Measurements from ENCODE around the gene SPEG. TPM values are rescaled to one million over a fixed set of nuclear protein-coding genes. Genes with fewer than 3 reads are reported as not detected.

Gene SPEG
- total RNA-seq, 1 experiment from 2014 or later, result 16.7 TPM

DNA sequence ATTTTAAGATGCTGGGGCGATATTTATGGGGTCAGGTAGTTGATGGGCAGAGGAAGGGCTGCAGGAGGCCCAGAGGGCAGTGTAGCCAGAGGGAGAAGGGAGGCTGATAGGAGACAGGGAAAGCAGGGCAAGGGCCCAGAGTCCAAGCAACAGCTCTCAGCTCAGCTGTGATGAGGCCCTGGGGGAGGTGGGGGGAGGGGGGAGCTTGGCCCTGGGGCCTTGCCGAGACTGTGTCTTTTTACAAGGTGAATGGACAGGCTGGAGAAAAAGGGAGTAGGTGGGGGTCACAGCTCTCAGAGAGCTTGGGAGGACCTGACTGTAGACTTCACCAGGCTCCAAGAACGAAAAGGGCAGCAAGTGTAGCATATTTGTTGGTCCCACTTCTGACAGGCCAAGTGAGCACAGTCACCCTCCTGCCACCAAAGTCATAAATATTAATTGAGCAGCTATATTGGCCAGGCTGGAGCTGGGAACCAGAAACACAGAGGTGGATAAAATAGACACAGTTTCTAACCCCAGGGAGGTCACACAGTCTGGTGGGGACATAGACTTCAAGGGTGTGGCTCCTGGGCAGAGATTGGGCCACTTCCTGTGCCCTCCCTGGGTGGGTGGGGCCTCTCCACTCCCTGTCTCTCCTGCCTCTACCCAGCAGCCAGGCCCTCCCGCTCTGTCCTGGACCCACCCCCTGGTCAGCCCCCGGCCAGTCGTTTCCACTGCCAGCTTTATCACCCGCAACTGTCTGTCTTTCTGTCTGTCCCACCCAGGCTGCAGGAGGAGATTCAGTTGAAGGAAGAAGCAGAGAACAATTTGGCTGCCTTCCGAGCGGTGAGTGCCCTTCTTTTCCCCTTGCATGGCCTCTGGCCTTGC lies 15.1 kb upstream of the SPEG start:
- Mint-ChIP-seq H3K9me3 (ENCODE audit: low read depth, unreplicated experiment) (no peaks in the 10 kb centered on the region), H3K4me3 (ENCODE audit: low read depth, unreplicated experiment) (no peak overlapping the region), H3K27ac (ENCODE audit: unreplicated experiment) (no peak overlapping the region), H3K27me3 (ENCODE audit: unreplicated experiment) (peaks cover 35% of the 10 kb centered on the region), H3K36me3 (ENCODE audit: insufficient read depth, unreplicated experiment) (no peaks in the 10 kb centered on the region), H3K4me1 (ENCODE audit: low read depth, unreplicated experiment) (no peaks in the 10 kb centered on the region)
- TF ChIP-seq, protein P1, sequence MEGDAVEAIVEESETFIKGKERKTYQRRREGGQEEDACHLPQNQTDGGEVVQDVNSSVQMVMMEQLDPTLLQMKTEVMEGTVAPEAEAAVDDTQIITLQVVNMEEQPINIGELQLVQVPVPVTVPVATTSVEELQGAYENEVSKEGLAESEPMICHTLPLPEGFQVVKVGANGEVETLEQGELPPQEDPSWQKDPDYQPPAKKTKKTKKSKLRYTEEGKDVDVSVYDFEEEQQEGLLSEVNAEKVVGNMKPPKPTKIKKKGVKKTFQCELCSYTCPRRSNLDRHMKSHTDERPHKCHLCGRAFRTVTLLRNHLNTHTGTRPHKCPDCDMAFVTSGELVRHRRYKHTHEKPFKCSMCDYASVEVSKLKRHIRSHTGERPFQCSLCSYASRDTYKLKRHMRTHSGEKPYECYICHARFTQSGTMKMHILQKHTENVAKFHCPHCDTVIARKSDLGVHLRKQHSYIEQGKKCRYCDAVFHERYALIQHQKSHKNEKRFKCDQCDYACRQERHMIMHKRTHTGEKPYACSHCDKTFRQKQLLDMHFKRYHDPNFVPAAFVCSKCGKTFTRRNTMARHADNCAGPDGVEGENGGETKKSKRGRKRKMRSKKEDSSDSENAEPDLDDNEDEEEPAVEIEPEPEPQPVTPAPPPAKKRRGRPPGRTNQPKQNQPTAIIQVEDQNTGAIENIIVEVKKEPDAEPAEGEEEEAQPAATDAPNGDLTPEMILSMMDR (IDR thresholded peaks at IDR 0.05; ENCODE audit: unreplicated experiment), result no peak
- no TSS peak for BruUV-seq (replicated peaks)
- CTCF ChIA-PET, result interaction anchor here (0.6 kb wide), 1 partner anchor 47 kb away, joined by 4 read pairs; no protein-coding TSS in a partner anchor
- intact Hi-C loops (cut with micrococcal nuclease; ENCODE audit: unreplicated experiment), result no loop called here
- DNase-seq, result no peak

- H3K27ac Mint-ChIP-seq (ENCODE audit: unreplicated experiment), result no peak overlapping the region
- H3K27me3 Mint-ChIP-seq (ENCODE audit: unreplicated experiment), result peaks cover 40% of the 10 kb centered on the region
- no TSS peak for BruUV-seq (replicated peaks)
- no peaks in the 10 kb centered on the region for H3K4me1 Mint-ChIP-seq (ENCODE audit: low read depth, unreplicated experiment)
- no peaks in the 10 kb centered on the region for H3K9me3 Mint-ChIP-seq (ENCODE audit: low read depth, unreplicated experiment)
- H3K4me3 Mint-ChIP-seq (ENCODE audit: low read depth, unreplicated experiment), result no peak overlapping the region
- no peak for DNase-seq
- intact Hi-C loops (cut with micrococcal nuclease; ENCODE audit: unreplicated experiment), result no loop called here
- no peaks in the 10 kb centered on the region for H3K36me3 Mint-ChIP-seq (ENCODE audit: insufficient read depth, unreplicated experiment)
- TF ChIP-seq, protein P1 (IDR thresholded peaks at IDR 0.05; ENCODE audit: unreplicated experiment), result no peak
- CTCF ChIA-PET, result no interaction called here
Observed at GRCh38 chr2:219420687-219421086, 14.0 kb upstream of the SPEG start.

- Mint-ChIP-seq H3K36me3 (ENCODE audit: insufficient read depth, unreplicated experiment) (no peaks in the 10 kb centered on the region), H3K27ac (ENCODE audit: unreplicated experiment) (no peak overlapping the region), H3K9me3 (ENCODE audit: low read depth, unreplicated experiment) (no peaks in the 10 kb centered on the region), H3K27me3 (ENCODE audit: unreplicated experiment) (peaks cover 40% of the 10 kb centered on the region), H3K4me3 (ENCODE audit: low read depth, unreplicated experiment) (no peak overlapping the region), H3K4me1 (ENCODE audit: low read depth, unreplicated experiment) (no peaks in the 10 kb centered on the region)
- TF ChIP-seq, protein P1 (IDR thresholded peaks at IDR 0.05; ENCODE audit: unreplicated experiment), result no peak
- DNase-seq, result no peak
- intact Hi-C loops (cut with micrococcal nuclease; ENCODE audit: unreplicated experiment), result no loop called here
- CTCF ChIA-PET, result no interaction called here
- no TSS peak for BruUV-seq (replicated peaks)
Observed at GRCh38 chr2:219421323-219421722, 13.3 kb upstream of the SPEG start.

DNA sequence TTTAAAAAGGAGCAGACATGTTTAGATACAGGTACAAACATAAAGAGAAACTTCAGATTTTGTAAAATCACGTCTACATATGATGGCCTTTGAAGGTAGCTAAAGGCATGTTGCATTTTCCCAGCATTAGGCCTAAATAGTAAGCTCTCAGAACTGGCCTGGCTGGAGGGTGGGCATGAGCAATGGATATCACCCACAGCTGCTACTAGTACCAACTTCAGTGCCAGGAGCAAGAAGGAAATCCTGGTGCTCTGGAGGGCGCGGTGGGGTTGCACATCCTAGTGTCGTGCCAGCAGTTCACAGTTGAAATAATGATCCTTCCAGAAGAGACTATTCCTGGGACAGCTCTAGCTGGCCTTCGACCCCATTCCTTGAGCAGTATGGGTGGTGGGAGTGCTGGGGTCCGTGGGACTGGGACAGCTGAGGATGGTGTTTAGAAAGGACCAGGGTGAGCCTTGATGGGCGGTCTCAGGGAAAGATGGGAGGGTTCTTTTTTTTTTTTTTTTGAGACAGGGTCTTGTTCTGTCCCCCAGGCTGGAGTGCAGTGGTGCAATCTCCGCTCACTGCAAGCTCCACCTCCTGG lies 11.6 kb upstream of the SPEG start:
- CTCF ChIA-PET, result interaction anchor here (0.6 kb wide), 2 partner anchors 16 to 202 kb away, joined by 3 to 4 read pairs; no protein-coding TSS in a partner anchor
- H3K36me3 Mint-ChIP-seq (ENCODE audit: insufficient read depth, unreplicated experiment), result no peaks in the 10 kb centered on the region
- intact Hi-C loops (cut with micrococcal nuclease; ENCODE audit: unreplicated experiment), result no loop called here
- H3K4me3 Mint-ChIP-seq (ENCODE audit: low read depth, unreplicated experiment), result no peak overlapping the region
- TF ChIP-seq, protein P1 (IDR thresholded peaks at IDR 0.05; ENCODE audit: unreplicated experiment), result no peak
- H3K9me3 Mint-ChIP-seq (ENCODE audit: low read depth, unreplicated experiment), result no peaks in the 10 kb centered on the region
- BruUV-seq (replicated peaks), result no TSS peak
- H3K27ac Mint-ChIP-seq (ENCODE audit: unreplicated experiment), result no peak overlapping the region
- peaks cover 49% of the 10 kb centered on the region for H3K27me3 Mint-ChIP-seq (ENCODE audit: unreplicated experiment)
- no peaks in the 10 kb centered on the region for H3K4me1 Mint-ChIP-seq (ENCODE audit: low read depth, unreplicated experiment)
- no peak for DNase-seq

All from Calu3 (cell line).